DMS53 treated with DMSO at 0.1 percent for 48 hours (cell line): ENCODE results near the gene LMF1.
"Not testable (repeated sequence)": the region's sequence is repeated elsewhere in the genome, so short reads cannot be mapped to it uniquely, and the experiment has no call there.

ENCODE experiments used
- DNase-seq: peaks from one replicate; lab custom pipeline; 2025; ENCODE audit not compliant: unreplicated experiment; lab: John Stamatoyannopoulos, UW

LMF1 gene

DNA sequence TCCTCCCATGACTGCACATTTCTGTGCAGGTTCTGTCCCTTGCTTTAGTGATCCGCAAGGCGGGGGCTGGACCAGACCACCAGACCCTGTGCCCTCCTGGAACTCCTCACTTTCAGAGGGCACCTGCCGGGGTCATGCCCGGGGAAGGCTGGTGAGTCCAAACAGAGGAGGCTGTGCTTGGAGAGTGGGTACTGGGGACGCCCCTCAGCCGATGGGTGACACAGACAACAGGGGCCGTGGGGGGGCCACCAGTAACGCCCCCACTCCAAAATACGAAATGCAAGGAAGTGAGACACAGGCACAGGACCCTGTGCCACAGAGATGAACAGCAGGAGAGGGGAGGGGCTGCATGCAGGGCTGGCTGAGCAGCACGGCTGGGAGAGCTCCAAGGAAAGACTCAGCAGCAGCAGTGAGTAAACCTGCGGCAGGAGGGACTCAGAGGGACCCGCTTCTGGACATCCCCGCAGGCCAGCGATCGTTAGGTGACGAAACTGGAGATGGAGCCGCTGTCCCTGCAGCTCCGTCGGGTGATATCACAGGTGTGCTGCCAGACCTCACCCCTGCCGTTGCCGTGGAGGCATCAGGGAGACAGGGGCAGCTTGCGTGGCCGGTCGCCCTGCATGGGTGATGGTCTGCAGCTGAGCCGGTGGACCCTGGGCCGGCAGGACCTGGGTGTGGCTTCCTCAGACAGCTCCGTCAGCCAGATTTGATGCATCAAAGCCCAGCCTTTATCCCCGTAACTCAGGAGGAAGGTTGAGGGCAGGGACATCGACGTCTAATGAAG is 99.0 kb downstream of the LMF1 start:
- DNase-seq, result no peak

DNA sequence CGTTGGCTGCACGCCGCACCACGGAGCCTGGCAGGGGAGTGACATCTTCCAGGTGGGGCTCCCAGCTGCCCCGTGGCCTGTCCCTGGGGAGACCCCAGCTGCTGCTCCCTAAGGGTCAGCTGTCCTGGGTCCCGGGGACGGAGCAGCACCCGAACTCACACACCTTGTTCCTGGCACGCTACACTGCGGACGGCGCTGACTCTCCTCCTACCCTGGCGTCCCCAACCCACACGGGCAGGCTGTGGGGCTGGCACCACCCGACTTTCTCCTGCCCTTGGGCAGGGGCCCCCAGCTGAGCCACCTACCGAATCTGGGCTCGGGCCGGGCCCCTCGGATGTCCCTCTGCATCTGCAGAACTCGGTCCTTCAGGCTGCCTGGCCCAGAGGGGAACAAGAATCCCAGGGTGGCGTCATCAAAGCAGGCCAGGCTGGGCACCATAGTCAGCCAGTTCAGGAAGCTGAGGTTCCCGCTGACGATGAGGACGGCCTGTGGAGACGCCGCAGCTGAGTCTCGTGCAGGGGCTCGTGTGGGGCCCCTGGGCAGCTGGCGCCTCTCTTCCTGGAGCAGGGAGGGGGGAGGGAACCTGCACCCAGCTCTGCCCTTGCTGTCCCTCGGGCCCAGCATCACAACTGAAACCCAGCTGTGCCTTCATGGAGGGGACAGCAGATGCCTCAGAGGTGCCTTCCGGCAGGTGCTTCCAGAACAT is 99.8 kb downstream of the LMF1 start:
- DNase-seq, result no peak

DNA sequence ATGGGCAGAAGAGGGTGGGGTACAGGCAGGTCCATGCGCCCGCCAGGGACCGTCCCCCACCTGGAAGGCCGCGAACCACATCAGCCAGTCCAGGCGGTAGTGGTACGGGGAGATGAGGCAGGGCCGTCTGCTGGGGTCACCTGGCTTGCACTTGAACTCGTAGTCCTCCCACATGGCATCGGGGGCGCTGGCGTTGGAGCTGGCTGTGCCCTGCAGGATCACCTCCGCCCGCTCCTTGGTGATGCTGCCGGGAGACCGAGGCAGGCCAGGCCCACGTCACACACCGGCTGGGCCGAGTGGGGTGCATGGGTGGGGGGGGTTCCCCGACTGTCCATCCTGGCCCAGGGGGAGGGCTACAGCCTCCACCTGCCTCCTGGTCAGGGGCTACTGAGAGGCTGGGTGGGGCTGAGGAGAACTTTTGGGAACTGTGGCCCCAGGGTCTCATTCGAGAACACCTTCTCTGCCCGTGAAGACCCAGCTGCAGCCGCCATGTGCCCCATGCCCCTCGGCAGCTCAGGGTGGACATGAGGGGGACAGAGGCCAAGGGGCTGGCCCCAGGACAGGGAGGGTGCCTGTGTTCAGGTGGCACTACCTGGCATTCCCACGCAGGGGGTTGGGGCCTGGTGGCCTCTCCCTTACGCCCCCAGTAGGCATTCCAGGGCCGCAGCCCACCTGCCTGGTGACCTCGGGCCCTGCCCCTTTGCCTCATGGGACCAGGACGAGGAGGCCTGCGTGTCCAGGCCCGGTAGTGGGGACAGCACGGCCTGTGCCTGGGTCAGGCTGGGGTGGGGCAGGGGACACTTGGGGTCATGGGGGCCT is 100.8 kb downstream of the LMF1 start:
- no peak for DNase-seq

DNA sequence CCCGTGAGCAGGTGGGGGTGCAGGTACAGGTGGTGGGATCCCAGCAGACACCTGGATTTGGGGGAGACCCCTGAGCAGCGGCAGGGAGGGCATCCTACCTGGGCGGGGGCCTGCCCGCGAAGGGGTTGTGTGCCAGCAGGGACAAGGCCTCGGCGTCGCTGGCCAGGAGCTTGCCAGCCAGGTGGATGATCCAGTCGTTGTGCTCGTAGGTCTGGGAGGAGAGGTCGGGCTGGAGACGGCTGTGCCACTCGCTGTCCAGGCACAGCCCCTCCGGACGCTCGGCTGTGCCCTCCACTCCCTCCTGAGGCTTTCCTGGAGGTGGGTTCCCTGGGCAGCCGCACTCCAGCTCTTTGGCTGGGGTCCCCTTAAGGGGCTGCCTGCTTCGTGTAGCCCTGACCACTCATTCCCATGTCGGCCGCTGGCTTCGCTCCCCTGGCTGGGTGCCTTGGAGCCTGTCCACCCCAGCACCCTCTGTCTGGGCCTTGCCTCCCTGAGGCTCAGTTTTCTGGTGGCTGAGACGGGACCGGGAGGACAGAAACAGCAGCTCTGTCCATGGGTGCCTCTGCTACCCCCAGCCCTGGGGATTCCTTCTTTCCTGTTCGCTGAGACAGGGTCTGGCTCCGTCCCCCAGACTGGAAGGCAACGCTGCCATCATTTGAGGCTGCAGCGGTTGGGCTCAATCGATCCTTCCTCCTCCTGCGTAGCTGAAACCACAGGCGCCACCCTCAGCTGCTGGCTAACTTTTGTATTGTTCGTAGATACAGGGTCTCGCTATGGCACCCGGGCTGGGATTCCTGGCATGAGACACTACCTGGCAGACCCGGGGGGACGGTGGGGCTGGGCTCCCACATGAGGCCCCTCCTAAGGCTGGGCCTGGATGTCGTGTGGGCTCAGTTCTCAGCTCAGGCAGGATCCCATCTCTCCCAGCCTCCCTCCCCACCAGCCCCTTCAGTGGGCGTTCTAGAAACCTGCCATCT is 101.7 kb downstream of the LMF1 start:
- DNase-seq, result no peak

DNA sequence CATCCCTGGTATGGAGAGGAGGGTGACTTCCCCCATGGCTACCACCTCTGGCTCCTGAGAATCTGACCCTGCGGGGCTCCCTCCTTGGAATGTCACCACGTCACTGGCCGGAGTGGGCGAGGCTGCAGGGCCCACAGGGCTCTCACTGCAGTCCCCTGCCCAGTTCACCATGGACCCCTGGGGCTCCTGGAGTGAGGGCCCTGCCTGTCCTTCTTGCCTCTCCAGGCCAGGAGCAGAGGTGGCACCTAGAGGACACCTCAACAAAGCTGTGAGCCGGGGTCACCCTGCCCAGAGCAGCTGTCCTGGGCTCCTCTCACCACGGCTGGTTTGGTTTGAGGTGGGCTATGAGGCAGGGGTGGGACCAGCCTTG is 102.4 kb downstream of the LMF1 start:
- no peak for DNase-seq

DNA sequence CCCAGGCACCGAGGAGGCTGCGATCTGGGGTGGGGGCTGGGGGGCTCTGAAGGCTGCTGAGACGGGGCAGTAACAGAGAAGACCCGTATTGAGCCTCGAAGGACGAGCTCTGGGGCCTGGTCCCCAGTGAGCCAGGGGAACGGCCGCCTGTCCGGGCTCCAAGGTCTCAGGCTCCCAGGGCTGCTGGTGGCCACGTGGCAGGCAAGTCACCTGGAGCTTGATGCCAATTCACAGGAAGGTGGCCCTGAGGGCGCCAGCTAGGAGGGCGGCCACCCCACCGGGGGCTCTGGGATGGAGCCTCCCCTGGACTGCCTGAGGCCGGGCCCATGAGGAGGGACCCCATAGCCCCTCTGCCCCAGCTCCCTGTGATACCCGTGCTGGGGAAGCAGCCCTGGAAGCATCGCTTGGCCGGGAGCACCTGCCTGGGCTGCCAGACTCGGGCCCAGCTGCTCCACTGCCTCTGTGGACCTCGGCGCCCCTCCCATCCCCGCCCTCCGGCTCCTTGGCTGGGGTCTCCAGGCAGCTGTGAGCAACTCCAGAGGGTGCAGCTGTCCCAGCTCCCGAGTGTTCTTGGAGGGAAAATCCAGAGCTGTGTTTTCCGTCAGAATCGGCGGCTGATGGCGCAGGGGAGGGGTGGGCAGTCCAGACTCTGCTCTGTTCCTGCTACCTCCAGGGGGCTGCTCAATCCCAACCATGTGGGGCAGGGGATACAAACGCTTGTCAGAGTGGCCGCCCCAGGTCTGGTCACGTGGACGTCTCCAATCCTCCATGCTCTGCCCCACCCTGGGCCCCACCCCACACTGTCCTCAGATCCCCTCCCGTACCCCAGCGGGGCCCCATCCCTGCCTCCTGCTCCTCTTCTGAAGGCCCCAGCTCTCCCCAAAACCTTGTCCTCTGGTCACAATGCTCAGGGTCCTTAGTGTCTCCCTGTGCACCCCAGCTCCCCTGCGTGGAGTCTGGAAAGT is 103.1 kb downstream of the LMF1 start:
- DNase-seq, result no peak

DNA sequence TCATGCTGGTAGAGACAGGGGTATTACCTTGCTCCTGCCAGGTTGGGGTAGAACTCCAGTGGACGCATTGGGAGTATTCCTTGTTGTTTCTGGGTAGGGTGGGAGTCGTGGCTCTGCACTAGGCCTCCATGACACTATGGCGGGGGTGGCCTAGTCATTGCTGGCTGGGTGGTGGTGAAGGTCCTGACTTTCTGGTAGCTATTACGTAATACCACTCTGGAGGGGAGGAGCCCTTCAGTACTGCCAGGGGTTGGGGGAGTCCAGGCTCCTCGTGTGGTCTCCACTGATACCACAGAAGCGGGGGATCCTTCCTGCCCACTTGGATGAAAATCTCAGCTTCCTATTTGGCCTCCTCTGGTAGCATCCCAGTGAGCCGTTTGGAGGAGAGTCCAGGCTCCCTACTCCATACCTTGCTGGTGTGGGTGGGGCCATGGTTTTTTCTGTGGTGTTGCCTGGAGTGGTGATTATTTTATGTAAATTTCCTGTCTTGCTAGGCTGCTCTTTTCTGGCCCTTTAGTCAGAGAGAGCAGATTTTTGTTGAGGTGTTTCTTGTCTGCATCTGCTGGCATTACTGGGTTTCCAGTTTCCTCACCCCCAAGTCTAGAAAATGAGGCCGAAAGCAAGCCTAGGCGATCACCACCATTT is 104.4 kb downstream of the LMF1 start:
- no peak for DNase-seq

DNA sequence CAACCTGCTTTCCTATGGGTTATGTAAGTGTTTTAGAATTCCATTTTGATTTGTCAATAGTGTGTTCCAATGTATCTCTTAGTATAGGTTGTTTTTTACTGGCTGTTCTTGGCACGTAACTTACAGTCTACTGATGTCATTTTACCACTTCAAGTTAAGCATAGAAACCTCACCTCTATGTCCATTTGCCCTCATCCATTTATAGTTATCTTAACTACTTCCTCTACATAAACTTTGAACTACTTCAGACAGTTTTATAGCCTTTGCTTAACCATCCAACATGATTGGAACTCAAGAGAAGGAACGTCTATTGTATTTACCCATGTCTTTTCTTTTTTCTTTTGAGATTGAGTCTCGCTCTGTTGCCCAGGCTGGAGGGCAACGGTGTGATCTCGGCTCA is 105.8 kb downstream of the LMF1 start:
- DNase-seq, result no peak

DNA sequence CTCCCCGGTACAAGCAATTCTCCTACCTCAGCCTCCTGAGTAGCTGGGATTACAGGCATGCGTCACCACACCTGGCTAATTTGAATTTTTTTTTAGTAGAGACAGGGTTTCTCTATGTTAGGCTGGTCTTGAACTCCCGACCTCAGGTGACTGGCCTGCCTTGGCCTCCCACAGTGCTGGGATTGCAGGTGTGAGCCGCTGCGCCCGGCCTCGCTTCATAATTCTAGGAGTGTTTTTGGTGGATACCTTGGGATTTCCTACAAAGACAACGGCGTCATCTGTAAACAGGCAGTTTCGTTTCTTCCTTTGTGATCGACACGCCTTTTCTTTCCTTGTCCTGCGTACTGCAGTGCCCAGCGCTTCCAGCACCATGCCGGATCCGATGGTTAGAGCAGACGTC is 109.3 kb downstream of the LMF1 start:
- no peak for DNase-seq

DNA sequence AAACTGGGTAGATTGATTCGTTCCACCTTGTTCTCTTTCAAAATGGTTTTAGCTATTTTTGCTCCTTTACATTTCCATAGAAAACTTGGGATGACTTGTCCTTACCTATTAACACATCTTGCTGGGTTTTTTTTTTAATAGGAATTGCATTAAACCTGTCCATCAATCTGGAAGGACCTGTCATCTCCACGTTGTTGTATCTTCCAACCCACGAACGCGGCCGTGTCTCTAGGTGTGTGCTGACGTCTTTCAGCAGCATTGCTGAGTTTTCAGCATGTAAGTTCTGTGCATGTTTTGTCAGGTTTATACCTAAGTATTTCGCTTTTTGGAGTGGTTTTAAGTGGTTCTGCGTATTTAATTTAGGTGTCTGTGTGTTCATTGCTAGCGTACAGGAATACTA is 109.9 kb downstream of the LMF1 start:
- no peak for DNase-seq

DNA sequence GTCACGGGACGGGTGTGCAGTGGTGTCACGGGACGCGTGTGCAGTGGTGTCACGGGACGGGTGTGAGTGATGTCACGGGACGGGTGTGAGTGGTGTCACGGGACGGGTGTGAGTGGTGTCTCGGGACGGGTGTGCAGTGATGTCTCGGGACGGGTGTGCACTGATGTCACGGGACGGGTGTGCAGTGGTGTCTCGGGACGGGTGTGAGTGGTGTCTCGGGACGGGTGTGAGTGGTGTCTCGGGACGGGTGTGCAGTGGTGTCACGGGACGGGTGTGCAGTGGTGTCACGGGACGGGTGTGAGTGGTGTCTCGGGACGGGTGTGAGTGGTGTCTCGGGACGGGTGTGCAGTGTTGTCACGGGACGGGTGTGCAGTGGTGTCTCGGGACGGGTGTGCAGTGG is 111.8 kb downstream of the LMF1 start:
- not testable (repeated sequence) for DNase-seq

DNA sequence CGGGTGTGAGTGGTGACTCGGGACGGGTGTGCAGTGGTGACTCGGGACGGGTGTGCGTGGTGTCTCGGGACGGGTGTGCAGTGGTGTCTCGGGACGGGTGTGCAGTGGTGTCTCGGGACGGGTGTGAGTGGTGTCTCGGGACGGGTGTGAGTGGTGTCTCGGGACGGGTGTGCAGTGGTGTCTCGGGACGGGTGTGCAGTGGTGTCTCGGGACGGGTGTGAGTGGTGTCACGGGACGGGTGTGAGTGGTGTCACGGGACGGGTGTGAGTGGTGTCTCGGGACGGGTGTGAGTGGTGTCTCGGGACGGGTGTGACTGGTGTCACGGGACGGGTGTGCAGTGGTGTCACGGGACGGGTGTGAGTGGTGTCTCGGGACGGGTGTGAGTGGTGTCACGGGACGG is 112.3 kb downstream of the LMF1 start:
- DNase-seq, result not testable (repeated sequence)

DNA sequence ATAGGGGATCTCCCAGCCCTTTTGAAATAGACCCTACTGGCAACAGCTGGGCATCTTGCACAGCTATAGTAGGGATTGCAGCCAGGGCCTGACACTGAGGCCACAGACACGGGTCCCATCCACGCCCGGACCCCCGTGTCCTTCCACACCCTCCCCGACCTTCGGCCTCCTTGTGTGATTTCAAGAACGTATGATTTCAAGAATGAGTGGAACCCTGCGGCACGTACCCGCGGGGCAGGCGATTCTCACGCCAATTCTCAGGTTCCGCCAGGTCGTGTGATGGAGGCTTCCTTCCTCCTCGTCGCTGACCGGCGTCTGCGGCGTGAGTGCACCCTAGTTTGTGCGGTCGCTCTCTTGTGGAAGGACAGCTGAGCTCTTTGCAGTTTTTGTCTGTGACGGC is 114.0 kb downstream of the LMF1 start:
- no peak for DNase-seq

DNA sequence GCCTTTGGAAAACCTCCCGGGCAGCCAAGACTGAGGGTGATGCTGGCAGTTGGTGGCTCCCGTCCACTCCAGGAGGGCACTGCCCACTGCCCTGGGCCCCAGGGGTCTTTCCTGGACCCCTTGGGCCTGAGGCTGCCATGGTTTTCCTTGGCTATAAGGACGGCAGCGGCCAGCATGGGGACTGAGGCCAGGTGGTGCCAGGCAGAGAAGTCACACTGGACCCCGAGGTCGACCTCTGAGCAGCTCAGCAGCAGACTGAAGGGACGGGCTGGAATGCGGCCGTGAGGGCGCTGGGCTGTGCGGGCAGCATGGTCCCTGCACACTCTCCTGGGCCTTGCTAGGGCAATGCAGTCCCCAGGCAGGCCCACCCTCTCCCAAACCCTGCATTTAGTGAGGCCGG is 114.7 kb downstream of the LMF1 start:
- DNase-seq, result no peak

DNA sequence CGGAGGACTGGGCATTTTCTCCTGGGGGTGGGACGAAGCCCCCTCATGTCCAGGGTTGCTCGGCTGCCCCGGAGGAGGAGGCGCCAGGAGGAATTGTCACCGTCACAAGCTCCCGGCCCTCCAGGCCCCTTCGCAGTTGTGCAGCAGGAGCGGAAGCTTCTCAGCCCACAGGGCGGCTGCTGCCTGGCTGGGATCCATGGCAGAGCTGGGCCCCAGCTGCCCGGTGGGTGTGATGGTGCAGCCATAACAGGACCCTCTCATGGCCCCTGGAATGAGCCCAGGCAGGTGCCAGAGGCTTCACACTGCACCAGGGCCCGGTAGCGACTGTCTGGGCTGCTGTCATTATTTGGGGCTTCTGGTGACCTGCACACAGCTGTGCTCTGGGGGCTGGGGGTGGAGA is 115.3 kb downstream of the LMF1 start:
- DNase-seq, result no peak

DNA sequence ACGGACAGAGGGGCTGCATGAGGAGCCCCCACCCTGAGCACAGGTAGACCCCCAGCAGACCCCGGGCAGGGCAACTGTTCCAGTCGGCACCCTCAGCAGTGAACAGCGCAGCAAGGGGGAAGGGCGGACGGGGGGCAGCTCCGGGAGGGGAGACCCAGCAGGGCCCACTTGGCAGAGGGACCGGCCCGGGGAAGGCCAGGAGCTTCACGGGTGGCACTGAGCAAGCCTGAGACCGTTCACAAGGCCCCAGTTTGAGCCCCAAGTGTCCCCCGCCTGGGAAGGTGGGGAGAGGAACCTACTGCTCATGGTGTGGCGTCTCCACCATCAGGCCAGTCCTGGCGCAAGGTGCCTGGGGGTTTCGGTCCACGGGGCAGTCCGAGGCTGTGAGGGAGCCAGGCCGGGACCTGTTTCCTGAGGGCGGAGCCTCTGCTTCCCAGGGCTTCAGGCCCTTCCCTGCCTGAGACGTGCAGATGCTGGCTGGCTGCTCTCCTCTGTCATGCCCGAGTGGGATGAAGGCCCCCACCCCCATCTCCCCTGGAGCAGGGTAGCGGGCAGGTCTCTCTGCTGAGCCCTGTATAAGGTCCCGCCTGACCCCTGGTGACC is 115.9 kb downstream of the LMF1 start:
- no peak for DNase-seq

DNA sequence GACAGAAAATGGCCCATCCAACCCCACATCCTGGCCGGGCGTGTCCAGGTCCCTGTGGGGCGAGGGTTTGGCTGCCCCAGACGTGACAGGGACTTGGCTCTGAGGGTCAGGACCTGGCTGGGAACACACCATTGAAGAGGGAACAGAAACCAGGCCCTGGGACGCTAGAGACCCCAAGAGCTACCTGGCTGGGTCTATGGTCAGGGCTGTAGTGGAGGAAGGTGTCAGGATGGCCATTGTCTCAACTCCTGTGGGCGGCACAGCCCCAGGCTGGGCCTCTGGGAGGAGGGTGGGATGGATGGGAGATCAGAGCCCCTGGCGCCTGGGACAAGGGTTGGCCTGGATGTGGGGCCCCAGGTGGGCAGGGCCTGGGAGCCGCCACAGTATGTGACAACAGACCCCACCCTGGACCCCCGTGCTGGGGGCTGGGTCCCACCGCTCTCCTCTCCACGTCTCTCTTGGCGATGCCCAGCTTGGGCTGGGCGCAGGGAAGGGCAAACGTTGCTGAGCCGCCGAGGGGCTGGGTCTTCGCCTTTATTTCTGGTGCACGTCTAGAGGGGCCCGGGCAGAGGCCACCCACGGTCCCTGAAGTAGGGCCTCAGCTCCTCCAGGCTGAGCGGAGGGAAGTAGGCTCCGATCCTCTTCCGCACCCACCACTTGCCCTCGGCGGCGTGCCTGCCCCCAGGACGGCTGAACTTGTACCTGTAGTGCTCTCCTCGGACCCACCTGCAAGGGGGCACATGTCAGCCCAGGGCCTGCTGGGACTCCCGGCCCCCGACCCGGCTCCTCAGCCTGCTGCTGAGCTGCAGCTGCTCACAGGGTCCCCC is 116.6 kb downstream of the LMF1 start:
- no peak for DNase-seq

DNA sequence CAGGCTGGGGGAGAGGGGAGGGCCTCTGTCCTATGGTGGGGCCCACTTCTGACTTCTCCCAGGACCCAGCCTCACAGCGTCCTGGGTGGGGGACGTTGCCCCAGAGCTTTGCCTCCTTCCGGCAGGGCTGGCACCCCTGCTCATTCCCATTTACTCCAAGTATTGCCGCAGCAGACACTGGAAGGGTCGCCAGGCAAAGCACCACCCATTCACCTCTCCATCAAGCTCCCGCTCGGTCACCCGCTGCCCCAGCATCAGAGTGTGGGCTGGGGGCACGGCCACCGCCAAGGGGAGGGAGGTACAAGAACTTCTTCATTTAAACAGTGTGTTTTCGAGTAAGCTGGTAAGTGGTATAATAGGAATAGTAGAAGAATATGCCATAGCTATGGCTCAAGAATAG is 117.5 kb downstream of the LMF1 start:
- DNase-seq, result no peak
